Endothelial cell of umbilical vein (primary cell): ENCODE measurements around the gene SPG11. TPM values are rescaled to one million over a fixed set of nuclear protein-coding genes. Genes with fewer than 3 reads are reported as not detected.

Source experiments
- BruUV-seq: library from RNA; stranded (reverse); fragments of 400-500 nt; replicated peaks from 2 replicates; lab custom pipeline; 2021; lab: Mats Ljungman, UMichigan
- CTCF ChIA-PET: fragments of 300-600, 350-600 bp; sonication (Branson Sonifier 250); formaldehyde crosslinking; loops from one replicate; lab custom pipeline; 2021; ENCODE audit warnings: antibody characterized with exemption, inconsistent platforms; lab: Charles Lee
- POLR2A ChIA-PET: fragments of 300-600, 350-600 bp; sonication (Branson Sonifier 250); formaldehyde crosslinking; loops from one replicate; lab custom pipeline; 2021; ENCODE audit warnings: antibody characterized with exemption, inconsistent platforms; lab: Charles Lee
- DNase-seq: peaks from one replicate; pipeline ENCODE4 v3.0.0-alpha.2; 2011; ENCODE audit warnings: low read depth, low spot score
- FAIRE-seq: peaks from 2 replicates; lab custom pipeline; 2011; peaks lifted over from hg19 to GRCh38; lab: Jason Lieb, UNC
- H2AFZ ChIP-seq: 2 replicates; pipeline ENCODE4 v1.6.0; 2012; ENCODE audit warnings: low read depth, low read length, control low read depth, inconsistent platforms
- H3K27ac ChIP-seq: 2 replicates; pipeline ENCODE4 v1.5.1; 2011; ENCODE audit warnings: low read depth, mild to moderate bottlenecking, control low read depth, low read length, moderate library complexity; ENCODE audit not compliant: insufficient read depth
- H3K27me3 ChIP-seq, 2 experiments: 2 replicates each; pipeline versions ENCODE4 v1.6.0 to v1.6.1; 2011; ENCODE audit warnings: low read length in 2 of 2, mixed read lengths in 1 of 2; ENCODE audit not compliant: control insufficient read depth in 2 of 2, insufficient read depth in 2 of 2
- H3K36me3 ChIP-seq, 2 experiments: 2 replicates in 1 of 2; 3 replicates in 1 of 2; pipeline ENCODE4 v1.5.1; 2011; ENCODE audit warnings: low read length in 2 of 2, mild to moderate bottlenecking in 1 of 2, moderate library complexity in 1 of 2; ENCODE audit not compliant: control insufficient read depth in 2 of 2, insufficient read depth in 2 of 2; ENCODE audit errors: extremely low read depth in 1 of 2
- H3K4me1 ChIP-seq: 3 replicates; pipeline ENCODE4 v1.5.1; 2011; ENCODE audit warnings: mild to moderate bottlenecking, low read length; ENCODE audit not compliant: control insufficient read depth, insufficient read depth; ENCODE audit errors: extremely low read depth
- H3K4me2 ChIP-seq: 2 replicates; pipeline ENCODE4 v1.6.1; 2011; ENCODE audit warnings: low read length, control low read depth, mixed read lengths; ENCODE audit not compliant: insufficient read depth
- H3K4me3 ChIP-seq, 3 experiments: fragments of 200-600 bp in 1 of 3; sonication (generic), shearing (Covaris generic) in 1 of 3; replicated peaks in 1 of 3; 2 replicates each; pipeline ENCODE4 v1.5.1; 2011 to 2016; ENCODE audit warnings: control low read depth in 3 of 3, low read length in 3 of 3, mild to moderate bottlenecking in 2 of 3, inconsistent platforms in 1 of 3, low read depth in 1 of 3, moderate library complexity in 1 of 3; ENCODE audit not compliant: insufficient read depth in 1 of 3
- H3K79me2 ChIP-seq: 2 replicates; pipeline ENCODE4 v1.6.0; 2012; ENCODE audit warnings: low read length, inconsistent platforms; ENCODE audit not compliant: control insufficient read depth, insufficient read depth
- H3K9ac ChIP-seq: replicated peaks from 2 replicates; pipeline ENCODE3; 2011; ENCODE audit warnings: low read length, control low read depth; ENCODE audit not compliant: insufficient read depth; ENCODE audit errors: extremely low read depth
- H3K9me1 ChIP-seq: replicated peaks from 3 replicates; pipeline ENCODE4 v1.6.0; 2011; ENCODE audit warnings: mild to moderate bottlenecking, low read length; ENCODE audit not compliant: control insufficient read depth, insufficient read depth; ENCODE audit errors: extremely low read depth
- H3K9me3 ChIP-seq: replicated peaks from 2 replicates; pipeline ENCODE4 v1.5.1; 2012; ENCODE audit warnings: low read length, inconsistent platforms; ENCODE audit not compliant: control insufficient read depth, insufficient read depth
- H4K20me1 ChIP-seq: replicated peaks from 2 replicates; pipeline ENCODE3; 2011; ENCODE audit warnings: mild to moderate bottlenecking, low read length; ENCODE audit not compliant: control insufficient read depth, insufficient read depth; ENCODE audit errors: extremely low read depth
- FOS ChIP-seq: IDR thresholded peaks from 2 replicates; pipeline ENCODE4 v1.6.1; 2011; ENCODE audit warnings: mild to moderate bottlenecking, low read length, moderate library complexity, borderline replicate concordance; ENCODE audit not compliant: insufficient read depth
- GATA2 ChIP-seq: IDR thresholded peaks from 2 replicates; pipeline ENCODE4 v1.7.0; 2011; ENCODE audit warnings: low read depth, mild to moderate bottlenecking, moderate library complexity, mixed read lengths, low read length; ENCODE audit not compliant: insufficient read length, insufficient read depth
- JUN ChIP-seq: IDR thresholded peaks from 2 replicates; pipeline ENCODE4 v1.6.1; 2011; ENCODE audit warnings: borderline replicate concordance, low read depth; ENCODE audit not compliant: insufficient read length, insufficient read depth
- POLR2A ChIP-seq: IDR thresholded peaks from 2 replicates; pipeline ENCODE4 v1.6.1; 2012; ENCODE audit warnings: low read depth, mild to moderate bottlenecking, control low read depth, low read length
- POLR2AphosphoS5 ChIP-seq: IDR thresholded peaks from 2 replicates; pipeline ENCODE4 v1.6.1; 2012; ENCODE audit warnings: low read depth, mild to moderate bottlenecking, control low read depth, low read length, moderate library complexity; ENCODE audit not compliant: insufficient read depth
- dilution Hi-C: fragments of 300-500 bp; cut with MboI; formaldehyde crosslinking; loops from one replicate; pipeline ENCODE4 v1.15.0; 2019; ENCODE audit warnings: low sequenced_read_pairs; ENCODE audit not compliant: extremely low pct_ligation_motif_present
- intact Hi-C: fragments of 100-400 bp; cut with micrococcal nuclease; formaldehyde crosslinking; loops from one replicate; pipeline ENCODE4 v1.10.0; 2022
- polyA plus RNA-seq, 4 experiments: library from polyadenylated mRNA; depleted of rRNA in 3 of 4; stranded (reverse) in 3 of 4; unstranded in 1 of 4; fragments of >200 nt; gene quantifications; 2 replicates each; pipeline versions ENCODE4 v1.2.1 to v1.2.3, GENCODE V29; 2011 to 2012; ENCODE audit warnings: missing spikeins in 1 of 4
- total RNA-seq: library from RNA; stranded (reverse); gene quantifications from 2 replicates; pipeline ENCODE4 v1.2.3, GENCODE V29; 2021
- TF ChIP-seq, protein P1 (sequence below), 2 donors: IDR thresholded peaks; 1 replicate in 1 of 2; 2 replicates in 1 of 2; pipeline ENCODE4 v1.5.1; 2011; ENCODE audit warnings: low read length in 2 of 2, mild to moderate bottlenecking in 2 of 2, moderate library complexity in 2 of 2, control low read depth in 1 of 2, inconsistent platforms in 1 of 2, low read depth in 1 of 2; ENCODE audit not compliant: insufficient read depth in 1 of 2; ENCODE audit errors: extremely low read depth in 1 of 2

The SPG11 gene
- total and polyA plus RNA-seq, 2 donors (not counting 3 experiments of a cell fraction or from before 2014, with no cell fraction given): 30.7 to 53.5 TPM

- intact Hi-C loops: loop anchor here (1.0 to 10.0 kb wide), 7 partner anchors 49 to 375 kb away; partner anchors contain the start of genes B2M and PATL2
Observed at GRCh38 chr15:44662478-44663409, 718 bp downstream of the SPG11 start.

More at GRCh38 chr15:44662478-44663409, 718 bp downstream of the SPG11 start:
- FAIRE-seq: peak; percentile 55
- POLR2A ChIA-PET: interaction anchor here (0.7 to 2.3 kb wide), 6 partner anchors 8 to 496 kb away, joined by 4 to 22 read pairs (median 6); partner anchors contain the start of genes B2M and PATL2
- H3K27ac ChIP-seq: peak overlapping the region; percentile 73
- no peaks in the 10 kb centered on the region for H3K9me1 ChIP-seq
- H3K9me3 ChIP-seq: no peaks in the 10 kb centered on the region
- no peaks in the 10 kb centered on the region for H4K20me1 ChIP-seq
- CTCF ChIA-PET: interaction anchor here (0.9 to 3.3 kb wide), 22 partner anchors 8 to 455 kb away, joined by 3 to 83 read pairs (median 6); partner anchors contain the start of genes B2M, PATL2 and TRIM69
- dilution Hi-C loops: no loop called here
- BruUV-seq: TSS peak; percentile 61
- no peaks in the 10 kb centered on the region for H3K27me3 ChIP-seq
- H3K4me3 ChIP-seq: peak overlapping the region; percentile 76 to 95 (median 86)
- peak overlapping the region; percentile 86 for H3K9ac ChIP-seq
- TF ChIP-seq GATA2 (no peak), JUN (no peak), FOS (no peak), POLR2AphosphoS5 (no peak), POLR2A (peak; percentile 56)
- TF ChIP-seq, protein P1, sequence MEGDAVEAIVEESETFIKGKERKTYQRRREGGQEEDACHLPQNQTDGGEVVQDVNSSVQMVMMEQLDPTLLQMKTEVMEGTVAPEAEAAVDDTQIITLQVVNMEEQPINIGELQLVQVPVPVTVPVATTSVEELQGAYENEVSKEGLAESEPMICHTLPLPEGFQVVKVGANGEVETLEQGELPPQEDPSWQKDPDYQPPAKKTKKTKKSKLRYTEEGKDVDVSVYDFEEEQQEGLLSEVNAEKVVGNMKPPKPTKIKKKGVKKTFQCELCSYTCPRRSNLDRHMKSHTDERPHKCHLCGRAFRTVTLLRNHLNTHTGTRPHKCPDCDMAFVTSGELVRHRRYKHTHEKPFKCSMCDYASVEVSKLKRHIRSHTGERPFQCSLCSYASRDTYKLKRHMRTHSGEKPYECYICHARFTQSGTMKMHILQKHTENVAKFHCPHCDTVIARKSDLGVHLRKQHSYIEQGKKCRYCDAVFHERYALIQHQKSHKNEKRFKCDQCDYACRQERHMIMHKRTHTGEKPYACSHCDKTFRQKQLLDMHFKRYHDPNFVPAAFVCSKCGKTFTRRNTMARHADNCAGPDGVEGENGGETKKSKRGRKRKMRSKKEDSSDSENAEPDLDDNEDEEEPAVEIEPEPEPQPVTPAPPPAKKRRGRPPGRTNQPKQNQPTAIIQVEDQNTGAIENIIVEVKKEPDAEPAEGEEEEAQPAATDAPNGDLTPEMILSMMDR (IDR thresholded peaks at IDR 0.05; ENCODE audit: extremely low read depth in 1 of 2, insufficient read depth in 1 of 2, low read depth in 1 of 2, low read length in 2 of 2): no peak
- peak overlapping the region; percentile 98 for H3K4me2 ChIP-seq
- H3K36me3 ChIP-seq: no peaks in the 10 kb centered on the region
- DNase-seq: no peak
- peaks cover 9% of the 10 kb centered on the region for H3K4me1 ChIP-seq
- H3K79me2 ChIP-seq: peaks cover 4% of the 10 kb centered on the region
- H2AFZ ChIP-seq: peak overlapping the region; percentile 79
